CD4-positive, alpha-beta T cell treated with Interleukin-21 for 1 hour (primary cell): ENCODE measurements around the gene ASTN1.

Source experiments
- DNase-seq: peaks from one replicate; pipeline ENCODE4 v3.0.0-alpha.2; 2020

Gene ASTN1

DNA sequence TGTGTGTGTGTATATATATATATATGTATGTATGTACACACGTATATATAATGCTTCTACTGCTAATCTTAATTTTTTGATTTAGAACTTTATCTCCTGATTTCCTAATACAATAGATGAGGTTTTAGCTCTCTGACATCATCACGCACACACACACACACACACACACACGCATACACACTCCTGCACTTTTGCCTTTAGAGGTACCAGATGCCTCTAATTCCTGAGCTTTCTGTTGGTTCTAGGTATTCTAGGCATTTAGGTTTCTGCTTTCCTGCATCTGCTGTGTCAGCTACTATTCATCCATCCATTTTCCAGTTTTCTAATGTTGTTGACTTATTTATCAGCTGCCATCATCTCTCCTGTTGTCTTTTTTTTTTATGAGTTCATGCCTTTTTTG, 348.3 kb downstream of the ASTN1 start:
- no peak for DNase-seq

DNA sequence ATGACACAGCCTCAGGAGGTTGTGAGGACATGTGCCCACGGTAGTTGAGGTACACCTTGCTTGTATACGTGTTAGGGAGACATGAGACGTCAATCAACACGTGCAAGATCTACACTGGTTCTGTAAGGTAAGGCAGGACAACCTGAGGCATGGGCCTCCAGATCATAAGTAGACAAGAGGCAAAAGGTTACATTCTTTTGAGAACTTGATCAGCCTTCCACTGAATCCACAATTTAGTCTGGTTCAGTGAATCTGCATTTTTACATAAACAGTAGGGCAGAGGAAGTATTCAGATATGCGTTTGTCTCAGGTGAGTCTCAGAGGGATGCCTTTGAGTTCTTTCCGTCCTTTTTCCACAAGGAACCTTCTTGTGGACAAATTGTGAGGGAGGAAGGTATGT, 348.9 kb downstream of the ASTN1 start:
- no peak for DNase-seq

DNA sequence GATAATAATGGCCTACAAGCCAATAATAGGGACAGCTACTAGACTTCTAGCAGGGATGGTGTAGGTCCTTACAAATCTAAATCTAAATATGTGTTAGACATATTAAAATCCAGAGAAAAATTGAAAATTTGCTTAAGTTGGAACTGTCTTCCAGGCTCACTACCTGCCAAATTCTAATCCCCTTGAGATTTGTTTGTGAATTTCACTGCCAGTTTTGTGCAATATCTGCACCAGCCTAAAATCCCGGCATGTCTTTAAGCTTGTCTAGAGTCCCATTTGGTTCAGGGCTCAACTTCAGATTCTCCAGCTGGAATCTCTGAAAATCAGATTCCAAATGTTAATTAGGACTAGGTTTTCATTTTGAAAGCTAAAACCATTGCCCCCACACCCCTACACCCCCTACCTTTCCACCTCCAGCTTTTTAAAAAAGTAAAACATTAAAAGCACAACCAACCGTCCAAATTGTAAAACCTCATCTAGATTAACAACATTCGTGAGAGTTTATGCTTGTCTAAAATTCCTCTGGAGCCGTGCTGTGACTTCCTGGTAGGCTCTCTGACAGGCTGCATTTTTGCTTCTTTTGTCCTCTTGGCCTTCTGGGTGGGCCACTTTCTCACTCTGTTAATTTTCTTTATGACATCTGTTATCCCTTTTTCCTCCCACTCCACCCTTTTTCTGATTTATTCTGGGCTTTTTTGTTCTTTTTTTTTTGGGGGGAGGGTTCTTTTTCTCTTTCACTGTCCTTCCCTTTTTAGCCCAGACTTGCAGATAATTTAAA, 352.8 kb downstream of the ASTN1 start:
- no peak for DNase-seq

DNA sequence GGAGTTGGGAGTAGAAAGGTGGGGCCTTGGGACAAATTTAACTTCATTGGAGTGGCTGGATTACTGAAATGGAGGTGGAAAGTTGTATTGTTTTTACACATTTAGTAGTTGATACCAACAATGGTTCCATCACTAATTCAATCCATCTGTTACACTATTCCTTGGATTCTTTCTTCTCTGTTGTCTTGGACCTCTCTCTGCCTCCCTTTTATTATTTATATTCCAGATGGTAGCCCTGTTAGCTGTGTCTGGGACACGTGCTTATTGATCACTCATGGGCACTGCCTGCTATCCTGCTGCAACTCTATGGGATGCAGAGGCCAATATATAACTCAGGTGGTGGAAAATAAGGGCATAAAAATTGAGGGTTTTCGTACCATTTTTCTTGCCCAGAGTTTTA, 355.2 kb downstream of the ASTN1 start:
- no peak for DNase-seq
